KMS-11 (cell line): ENCODE measurements around the gene BCL2L14.

Experiments used
- H2AFZ ChIP-seq: fragments of 200-600 bp; sonication (generic); 2 replicates; pipeline ENCODE4 v1.6.1; 2016; ENCODE audit warnings: antibody characterized with exemption, mixed run types, low read depth
- H3K27ac ChIP-seq: fragments of 200-600 bp; sonication (generic); 2 replicates; pipeline ENCODE4 v1.6.1; 2016; ENCODE audit warnings: mild to moderate bottlenecking, mixed run types
- H3K27me3 ChIP-seq: fragments of 200-600 bp; sonication (generic); 2 replicates; pipeline ENCODE4 v1.6.1; 2017; ENCODE audit warnings: mild to moderate bottlenecking, low read depth, mixed run types, moderate library complexity; ENCODE audit not compliant: insufficient read depth
- H3K36me3 ChIP-seq: fragments of 200-600 bp; sonication (generic); 2 replicates; pipeline ENCODE4 v1.6.1; 2017; ENCODE audit warnings: mild to moderate bottlenecking, mixed run types; ENCODE audit not compliant: insufficient read depth
- H3K4me1 ChIP-seq: fragments of 200-600 bp; sonication (generic); 2 replicates; pipeline ENCODE4 v1.6.1; 2016; ENCODE audit warnings: mild to moderate bottlenecking, low read depth, mixed run types; ENCODE audit not compliant: poor library complexity, severe bottlenecking
- H3K4me2 ChIP-seq: fragments of 200-600 bp; sonication (generic); 2 replicates; pipeline ENCODE4 v1.7.0; 2016; ENCODE audit warnings: mild to moderate bottlenecking, mixed run types
- H3K4me3 ChIP-seq: fragments of 200-600 bp; sonication (generic); IDR thresholded peaks from 2 replicates; pipeline ENCODE4 v1.6.1; 2017; ENCODE audit warnings: low read depth, low read length, mixed read lengths; ENCODE audit not compliant: insufficient read depth
- H3K79me2 ChIP-seq: fragments of 200-600 bp; sonication (generic); 2 replicates; pipeline ENCODE4 v1.6.1; 2016; ENCODE audit warnings: low read depth, mixed run types; ENCODE audit not compliant: insufficient read depth
- H3K9ac ChIP-seq: fragments of 200-600 bp; sonication (generic); 2 replicates; pipeline ENCODE4 v1.6.1; 2016; ENCODE audit warnings: mild to moderate bottlenecking, mixed run types
- H4K20me1 ChIP-seq: fragments of 200-600 bp; sonication (generic); 2 replicates; pipeline ENCODE4 v1.6.1; 2016; ENCODE audit warnings: mild to moderate bottlenecking, mixed run types; ENCODE audit not compliant: insufficient read depth
- TF ChIP-seq, protein P1 (sequence below): fragments of 200-600 bp; sonication (generic); conservative IDR thresholded peaks from 2 replicates; pipeline ENCODE4 v1.6.1; 2017; ENCODE audit warnings: low read depth, mild to moderate bottlenecking, antibody characterized with exemption, low read length, moderate library complexity, mixed read lengths

BCL2L14 gene

DNA sequence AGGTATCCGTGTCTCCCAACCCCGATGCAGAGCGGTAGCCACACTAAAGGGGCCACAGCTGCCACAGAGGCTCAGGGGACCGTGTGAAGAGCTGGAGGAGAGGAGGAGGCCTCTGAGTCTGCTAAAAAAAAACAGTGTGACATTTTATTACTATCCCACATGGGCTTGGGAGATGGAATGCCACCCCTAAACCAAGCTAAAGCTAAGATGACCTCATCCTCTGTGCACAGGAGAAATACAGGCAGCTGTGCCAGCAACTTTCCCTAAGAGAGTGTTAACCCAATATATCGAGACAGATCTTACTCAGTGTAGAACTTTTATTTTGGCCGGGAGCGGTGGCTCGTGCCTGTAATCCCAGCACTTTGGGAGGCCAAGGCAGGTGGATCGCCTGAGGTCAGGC, 18.0 kb downstream of the BCL2L14 start:
- TF ChIP-seq, protein P1, sequence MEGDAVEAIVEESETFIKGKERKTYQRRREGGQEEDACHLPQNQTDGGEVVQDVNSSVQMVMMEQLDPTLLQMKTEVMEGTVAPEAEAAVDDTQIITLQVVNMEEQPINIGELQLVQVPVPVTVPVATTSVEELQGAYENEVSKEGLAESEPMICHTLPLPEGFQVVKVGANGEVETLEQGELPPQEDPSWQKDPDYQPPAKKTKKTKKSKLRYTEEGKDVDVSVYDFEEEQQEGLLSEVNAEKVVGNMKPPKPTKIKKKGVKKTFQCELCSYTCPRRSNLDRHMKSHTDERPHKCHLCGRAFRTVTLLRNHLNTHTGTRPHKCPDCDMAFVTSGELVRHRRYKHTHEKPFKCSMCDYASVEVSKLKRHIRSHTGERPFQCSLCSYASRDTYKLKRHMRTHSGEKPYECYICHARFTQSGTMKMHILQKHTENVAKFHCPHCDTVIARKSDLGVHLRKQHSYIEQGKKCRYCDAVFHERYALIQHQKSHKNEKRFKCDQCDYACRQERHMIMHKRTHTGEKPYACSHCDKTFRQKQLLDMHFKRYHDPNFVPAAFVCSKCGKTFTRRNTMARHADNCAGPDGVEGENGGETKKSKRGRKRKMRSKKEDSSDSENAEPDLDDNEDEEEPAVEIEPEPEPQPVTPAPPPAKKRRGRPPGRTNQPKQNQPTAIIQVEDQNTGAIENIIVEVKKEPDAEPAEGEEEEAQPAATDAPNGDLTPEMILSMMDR = no peak
- H3K36me3 ChIP-seq = no peaks in the 10 kb centered on the region
- H2AFZ ChIP-seq = no peak overlapping the region
- H3K27ac ChIP-seq = no peak overlapping the region
- H3K27me3 ChIP-seq = no peaks in the 10 kb centered on the region
- H4K20me1 ChIP-seq = no peaks in the 10 kb centered on the region
- no peak overlapping the region for H3K9ac ChIP-seq
- H3K4me3 ChIP-seq = no peak overlapping the region
- H3K4me1 ChIP-seq = no peaks in the 10 kb centered on the region
- H3K4me2 ChIP-seq = no peak overlapping the region
- H3K79me2 ChIP-seq = no peaks in the 10 kb centered on the region

DNA sequence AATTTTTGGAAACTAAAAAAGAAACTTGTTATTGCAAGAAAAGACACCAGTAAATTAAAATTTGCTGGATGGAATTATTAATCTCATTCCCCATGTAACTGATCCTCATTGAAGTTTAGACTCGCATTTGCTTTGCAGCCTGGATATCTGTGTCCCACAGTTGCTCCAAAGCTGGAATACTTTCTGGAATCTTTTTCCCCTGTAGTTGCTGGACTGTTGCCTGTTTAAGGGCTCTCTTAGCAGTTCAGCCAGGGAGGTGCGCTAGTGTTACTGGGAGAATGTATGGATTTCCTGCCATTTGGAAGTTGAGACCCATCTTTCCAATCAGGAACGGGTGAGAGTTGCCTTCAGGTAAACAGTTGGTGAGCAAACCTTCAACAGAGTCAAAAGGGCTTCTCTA, 20.3 kb downstream of the BCL2L14 start:
- H3K4me2 ChIP-seq = no peak overlapping the region
- no peaks in the 10 kb centered on the region for H3K36me3 ChIP-seq
- H3K4me1 ChIP-seq = no peaks in the 10 kb centered on the region
- H3K4me3 ChIP-seq = no peak overlapping the region
- TF ChIP-seq, protein P1 = no peak
- no peaks in the 10 kb centered on the region for H3K27me3 ChIP-seq
- H3K79me2 ChIP-seq = no peaks in the 10 kb centered on the region
- H2AFZ ChIP-seq = no peak overlapping the region
- no peaks in the 10 kb centered on the region for H4K20me1 ChIP-seq
- H3K9ac ChIP-seq = no peak overlapping the region
- no peak overlapping the region for H3K27ac ChIP-seq

DNA sequence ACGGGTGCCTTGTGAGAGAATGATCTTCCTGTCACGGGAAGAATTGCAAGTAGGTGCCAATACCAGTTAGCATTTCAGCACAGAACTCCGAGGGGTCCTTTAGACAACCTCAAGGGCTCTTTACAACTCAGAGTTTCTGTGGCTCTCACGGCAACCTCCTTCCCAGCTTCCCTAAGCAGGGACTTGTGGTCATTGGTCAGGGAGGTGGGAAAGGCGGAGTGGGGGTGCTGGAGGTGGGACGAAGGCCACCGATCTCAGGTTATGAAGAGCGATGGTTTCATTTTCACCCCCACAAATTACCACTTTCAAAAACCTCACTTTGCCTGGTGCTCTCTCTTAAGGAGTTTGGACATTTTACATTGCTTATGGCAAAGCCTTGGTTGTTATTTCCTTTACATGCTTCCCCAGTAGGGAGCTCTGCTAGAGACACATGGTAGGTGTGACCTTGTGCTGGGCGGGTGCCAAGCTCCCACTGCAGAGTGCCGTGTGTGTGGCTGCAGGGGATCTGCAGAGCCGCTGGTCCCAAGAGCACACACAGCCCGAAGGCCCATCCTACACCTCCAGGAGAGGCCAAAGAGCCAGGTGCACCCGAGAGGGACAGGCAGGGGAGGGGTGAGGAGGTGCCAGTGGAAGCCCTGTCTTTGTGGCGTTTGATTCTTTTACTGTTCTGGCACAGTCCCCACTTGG, 21.4 kb downstream of the BCL2L14 start:
- Histone ChIP-seq H3K4me3 (no peak overlapping the region), H3K4me2 (no peak overlapping the region)

DNA sequence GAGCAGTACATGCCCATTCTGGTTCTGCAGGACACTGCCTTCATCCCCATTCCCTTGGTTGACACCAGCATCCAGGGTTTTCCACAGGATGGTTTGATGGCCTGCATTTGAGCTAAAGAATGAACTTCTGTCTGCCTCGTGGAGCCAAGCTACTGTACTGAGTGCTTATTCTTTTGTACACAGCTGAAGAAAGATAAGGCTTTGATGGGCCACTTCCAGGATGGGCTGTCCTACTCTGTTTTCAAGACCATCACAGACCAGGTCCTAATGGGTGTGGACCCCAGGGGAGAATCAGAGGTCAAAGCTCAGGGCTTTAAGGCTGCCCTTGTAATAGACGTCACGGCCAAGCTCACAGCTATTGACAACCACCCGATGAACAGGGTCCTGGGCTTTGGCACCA, 23.7 kb downstream of the BCL2L14 start:
- no peaks in the 10 kb centered on the region for H3K79me2 ChIP-seq
- no peak overlapping the region for H3K27ac ChIP-seq
- no peaks in the 10 kb centered on the region for H3K36me3 ChIP-seq
- H3K9ac ChIP-seq = no peak overlapping the region
- TF ChIP-seq, protein P1 = no peak
- no peaks in the 10 kb centered on the region for H3K4me1 ChIP-seq
- no peak overlapping the region for H3K4me3 ChIP-seq
- H3K4me2 ChIP-seq = no peak overlapping the region
- H3K27me3 ChIP-seq = no peaks in the 10 kb centered on the region
- H2AFZ ChIP-seq = no peak overlapping the region
- H4K20me1 ChIP-seq = no peaks in the 10 kb centered on the region

More for the DNA sequence above, 21.4 kb downstream of the BCL2L14 start:
- H2AFZ ChIP-seq = no peak overlapping the region
- no peak overlapping the region for H3K27ac ChIP-seq
- H4K20me1 ChIP-seq = no peaks in the 10 kb centered on the region
- no peaks in the 10 kb centered on the region for H3K4me1 ChIP-seq
- no peaks in the 10 kb centered on the region for H3K27me3 ChIP-seq
- no peaks in the 10 kb centered on the region for H3K79me2 ChIP-seq
- H3K9ac ChIP-seq = no peak overlapping the region
- TF ChIP-seq, protein P1 = no peak
- no peaks in the 10 kb centered on the region for H3K36me3 ChIP-seq
